Measurements from ENCODE around the gene PEPD. TPM values are rescaled to one million over a fixed set of nuclear protein-coding genes. Genes with fewer than 3 reads are reported as not detected.

The PEPD gene
- total RNA-seq, 1 donor from 2014 or later: 21.1 TPM

DNA sequence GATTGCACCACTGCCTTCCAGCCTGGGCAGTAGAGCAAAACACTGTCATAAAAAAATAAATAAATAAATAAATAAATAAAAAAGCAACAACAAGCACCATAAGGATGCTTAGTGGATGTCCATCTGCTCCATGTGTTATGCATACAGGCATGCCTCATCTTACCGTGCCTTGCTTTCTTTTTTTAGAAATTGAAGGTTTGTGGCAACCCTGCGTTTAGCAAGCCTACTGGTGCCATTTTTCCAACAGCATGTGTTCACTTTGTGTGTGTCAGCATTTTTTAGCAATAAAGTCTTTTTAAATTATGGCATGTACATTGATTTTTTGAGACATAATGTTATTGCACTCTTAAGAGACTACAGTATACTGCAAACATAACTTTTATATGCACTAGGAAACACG is 68.3 kb downstream of the PEPD start:
- no peak for DNase-seq
- no peaks in the 10 kb centered on the region for H3K36me3 Mint-ChIP-seq (ENCODE audit: low read depth)
- intact Hi-C loops (cut with micrococcal nuclease): no loop called here
- peaks cover 1% of the 10 kb centered on the region for H3K27me3 Mint-ChIP-seq
- H3K9me3 Mint-ChIP-seq: no peaks in the 10 kb centered on the region
- H3K4me1 Mint-ChIP-seq: no peaks in the 10 kb centered on the region
- no peak overlapping the region for H3K27ac Mint-ChIP-seq
- no peak overlapping the region for H3K4me3 Mint-ChIP-seq

DNA sequence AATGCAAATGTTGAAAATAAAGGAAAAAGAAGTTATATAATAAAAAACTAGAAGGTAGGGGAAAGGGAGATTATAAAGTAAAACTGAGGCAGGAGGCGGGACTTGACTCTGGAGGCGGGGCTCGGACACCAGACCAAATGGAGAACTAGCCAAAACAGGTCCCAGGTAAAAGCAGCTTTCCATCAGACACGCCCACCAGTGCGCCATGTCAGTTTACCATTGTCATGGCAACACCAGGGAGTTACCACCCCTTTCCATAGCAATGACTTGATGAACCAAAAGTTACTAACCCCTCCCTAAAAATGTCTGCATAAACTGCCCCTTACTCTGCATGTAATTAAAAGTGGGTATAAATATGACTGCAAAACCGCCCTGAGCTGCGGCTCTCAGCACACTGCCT is 70.9 kb downstream of the PEPD start:
- H3K9me3 Mint-ChIP-seq: no peaks in the 10 kb centered on the region
- intact Hi-C loops (cut with micrococcal nuclease): no loop called here
- no peak overlapping the region for H3K27ac Mint-ChIP-seq
- H3K4me3 Mint-ChIP-seq: no peak overlapping the region
- no peak for DNase-seq
- peaks cover 1% of the 10 kb centered on the region for H3K27me3 Mint-ChIP-seq
- H3K4me1 Mint-ChIP-seq: no peaks in the 10 kb centered on the region
- H3K36me3 Mint-ChIP-seq (ENCODE audit: low read depth): no peaks in the 10 kb centered on the region

DNA sequence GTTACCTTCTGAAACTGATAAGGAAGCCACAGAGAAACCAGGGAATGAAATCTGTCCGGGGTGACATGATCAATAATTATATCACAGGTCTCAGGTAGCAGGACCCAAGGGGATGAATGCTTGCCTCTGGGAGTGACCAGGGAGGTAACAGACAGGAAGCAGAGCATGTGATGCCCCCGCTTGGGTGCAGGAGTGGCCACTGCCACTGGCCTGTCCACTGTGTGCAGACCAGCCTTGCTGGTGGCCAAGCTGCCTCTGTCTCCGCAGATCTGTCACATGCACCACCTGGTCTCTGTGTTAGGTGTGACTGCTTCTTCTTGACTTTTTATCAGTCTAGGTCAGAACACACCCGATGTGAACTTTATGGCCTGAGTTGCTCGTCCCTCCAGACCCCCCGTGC is 71.8 kb downstream of the PEPD start:
- H3K27ac Mint-ChIP-seq: no peak overlapping the region

DNA sequence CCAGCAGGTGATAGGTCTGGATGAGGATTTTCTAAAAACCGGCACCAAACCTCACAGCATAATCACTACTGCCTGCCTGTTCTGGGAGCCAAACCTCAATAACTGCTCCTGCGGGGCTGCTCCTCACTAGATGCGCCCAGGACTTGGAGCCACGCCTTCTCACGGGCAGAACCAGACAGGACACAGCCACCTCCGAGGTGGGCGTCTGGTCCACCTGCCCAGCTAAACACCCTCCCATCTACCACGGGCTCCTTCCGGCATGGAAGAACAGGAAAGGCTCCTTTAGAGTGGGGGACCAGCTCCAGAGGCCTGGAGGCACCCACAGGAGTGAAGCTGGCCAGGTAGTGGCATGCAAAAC is 73.5 kb downstream of the PEPD start:
- H3K9me3 Mint-ChIP-seq: no peaks in the 10 kb centered on the region
- no peaks in the 10 kb centered on the region for H3K36me3 Mint-ChIP-seq (ENCODE audit: low read depth)
- DNase-seq: no peak
- H3K27me3 Mint-ChIP-seq: peaks cover 1% of the 10 kb centered on the region
- no peak overlapping the region for H3K27ac Mint-ChIP-seq
- H3K4me3 Mint-ChIP-seq: no peak overlapping the region
- intact Hi-C loops (cut with micrococcal nuclease): no loop called here
- no peaks in the 10 kb centered on the region for H3K4me1 Mint-ChIP-seq

More for the DNA sequence above, 71.8 kb downstream of the PEPD start:
- no peaks in the 10 kb centered on the region for H3K9me3 Mint-ChIP-seq
- H3K36me3 Mint-ChIP-seq (ENCODE audit: low read depth): no peaks in the 10 kb centered on the region
- H3K4me1 Mint-ChIP-seq: no peaks in the 10 kb centered on the region
- H3K27me3 Mint-ChIP-seq: peaks cover 1% of the 10 kb centered on the region
- H3K4me3 Mint-ChIP-seq: no peak overlapping the region
- no peak for DNase-seq
- intact Hi-C loops (cut with micrococcal nuclease): no loop called here

DNA sequence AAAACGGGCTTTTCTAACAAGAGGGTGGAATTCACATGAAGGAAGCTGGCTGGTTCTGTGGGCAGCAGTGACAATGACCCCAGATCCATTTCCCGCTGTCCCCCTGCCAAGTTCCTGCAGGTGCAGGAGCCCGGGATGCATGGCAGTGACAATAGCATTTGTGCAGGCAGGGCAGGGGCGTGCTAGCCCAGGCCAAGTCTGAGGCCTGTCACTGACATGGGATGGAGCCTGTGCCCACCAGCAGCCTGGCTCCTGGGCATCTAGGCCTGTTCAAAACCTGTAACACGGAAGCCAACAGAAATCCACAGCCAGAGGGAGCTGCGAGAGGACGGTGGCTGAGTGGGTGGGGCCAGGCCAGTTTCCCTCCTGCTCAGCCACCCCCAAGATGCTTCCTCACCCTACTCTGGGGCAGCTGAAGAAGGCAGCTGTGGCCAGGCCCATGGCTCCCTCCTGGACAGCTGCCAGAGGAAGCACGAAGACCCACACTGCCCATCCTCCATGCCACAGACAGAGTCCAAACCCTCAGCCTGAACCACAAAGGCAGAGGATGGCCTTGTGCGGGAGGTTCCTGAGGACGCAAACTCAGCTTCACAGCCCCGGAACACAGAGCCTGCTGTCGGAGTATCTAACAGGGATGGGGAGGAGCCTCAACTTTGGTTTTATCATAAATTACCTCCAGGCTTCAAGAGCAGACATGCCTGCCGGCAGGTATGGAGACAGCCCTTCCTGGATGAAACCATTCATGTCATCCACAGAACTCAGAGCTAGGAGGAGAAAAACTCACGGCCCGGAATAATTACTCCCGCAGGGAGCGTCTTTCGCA is 74.0 kb downstream of the PEPD start:
- Mint-ChIP-seq H3K4me3 (no peak overlapping the region), H3K4me1 (no peaks in the 10 kb centered on the region), H3K36me3 (ENCODE audit: low read depth) (no peaks in the 10 kb centered on the region), H3K27me3 (peaks cover 1% of the 10 kb centered on the region), H3K27ac (no peak overlapping the region), H3K9me3 (no peaks in the 10 kb centered on the region)
- DNase-seq: no peak
- intact Hi-C loops (cut with micrococcal nuclease): no loop called here

DNA sequence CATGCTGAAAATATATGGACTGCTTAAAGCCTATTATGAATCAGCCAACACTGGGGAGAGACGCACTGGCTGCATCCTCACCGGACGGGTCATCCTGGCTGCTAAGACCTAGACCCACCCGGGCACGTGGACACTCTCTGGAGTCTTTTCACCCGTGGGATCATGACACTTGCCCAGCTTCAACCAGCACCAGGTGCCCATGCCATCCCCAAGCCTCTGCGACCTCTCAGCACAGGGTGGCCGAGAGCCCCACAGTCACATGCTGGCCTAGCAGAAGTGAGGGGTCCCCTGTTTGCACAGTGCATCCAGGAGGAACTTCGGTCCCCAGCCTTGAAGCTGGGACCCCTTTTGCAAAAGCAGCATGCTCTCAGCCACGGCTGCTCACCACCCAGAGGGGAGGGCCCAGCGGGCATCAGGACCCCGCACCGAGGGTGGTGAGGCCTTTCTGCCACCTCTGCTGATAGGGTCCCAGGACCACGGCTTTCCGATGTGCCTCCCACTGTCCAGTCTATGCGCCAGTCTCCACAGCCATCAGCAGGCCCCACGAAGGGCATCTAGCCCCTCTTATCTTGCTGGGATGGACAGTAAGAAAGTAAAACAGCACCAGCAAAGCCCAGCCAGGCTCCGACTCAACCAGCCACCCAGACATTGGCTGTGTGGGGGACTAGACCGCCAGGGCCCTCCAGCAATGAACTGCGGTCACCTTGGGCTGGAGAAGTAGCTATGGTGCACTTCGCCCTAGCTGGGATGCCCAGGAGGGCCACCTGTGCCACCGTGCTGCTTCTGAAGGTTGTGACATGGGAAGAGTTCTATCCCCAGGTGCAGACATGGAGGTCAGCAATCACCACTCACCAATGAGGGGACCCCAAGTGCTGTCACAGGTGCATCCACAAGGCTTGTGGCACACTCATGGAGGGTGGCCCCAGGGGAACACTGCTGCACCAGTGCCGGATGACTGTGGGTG is 75.0 kb downstream of the PEPD start:
- Mint-ChIP-seq H3K27ac (no peak overlapping the region), H3K27me3 (no peaks in the 10 kb centered on the region), H3K9me3 (no peaks in the 10 kb centered on the region), H3K4me3 (no peak overlapping the region), H3K36me3 (ENCODE audit: low read depth) (no peaks in the 10 kb centered on the region), H3K4me1 (no peaks in the 10 kb centered on the region)
- intact Hi-C loops (cut with micrococcal nuclease): no loop called here
- DNase-seq: no peak

DNA sequence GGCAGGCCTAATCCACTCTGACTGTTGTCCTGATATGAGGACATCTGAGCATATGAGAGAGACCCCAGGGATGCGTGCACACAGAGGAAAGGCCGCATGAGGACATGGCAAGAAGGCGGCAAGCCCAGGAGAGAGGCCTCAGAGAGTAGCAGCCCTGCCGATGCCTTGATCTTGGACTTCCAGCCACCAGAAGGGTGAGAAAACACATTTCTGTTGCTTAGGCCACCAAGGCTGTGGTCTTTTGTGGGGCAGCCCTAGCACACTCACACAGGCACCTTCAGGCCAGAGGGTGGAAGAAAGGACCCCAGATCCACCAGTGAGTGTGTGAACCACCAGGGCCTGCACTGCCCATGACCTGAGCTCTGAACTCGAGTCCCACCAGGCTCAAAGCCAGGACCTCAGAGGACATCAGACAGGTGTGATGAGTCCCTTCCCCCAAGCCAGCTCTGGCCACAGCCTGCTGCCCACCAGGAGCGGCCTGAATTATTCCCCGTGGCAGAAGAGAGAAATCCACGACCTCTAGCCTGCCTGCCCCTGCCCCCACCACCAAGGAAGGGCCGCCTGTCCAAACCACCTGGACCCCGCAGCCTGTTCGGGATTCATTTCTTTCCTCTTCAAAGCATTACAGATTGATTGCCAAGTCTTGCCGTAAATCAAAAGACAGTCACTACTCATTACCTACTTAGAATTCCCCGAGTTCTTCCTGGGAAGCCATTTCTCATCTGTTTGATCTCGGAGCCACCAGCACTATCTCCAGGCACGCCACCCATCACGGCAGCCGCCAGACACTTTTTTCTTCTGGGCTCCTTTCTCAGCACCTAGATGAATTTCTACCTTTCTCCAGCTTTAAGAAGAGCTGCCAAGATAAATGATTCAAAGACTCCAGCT is 75.9 kb downstream of the PEPD start:
- Mint-ChIP-seq H3K27me3 (no peaks in the 10 kb centered on the region), H3K4me3 (no peak overlapping the region), H3K27ac (no peak overlapping the region), H3K4me1 (no peaks in the 10 kb centered on the region), H3K9me3 (no peaks in the 10 kb centered on the region), H3K36me3 (ENCODE audit: low read depth) (no peaks in the 10 kb centered on the region)
- intact Hi-C loops (cut with micrococcal nuclease): no loop called here
- DNase-seq: no peak

DNA sequence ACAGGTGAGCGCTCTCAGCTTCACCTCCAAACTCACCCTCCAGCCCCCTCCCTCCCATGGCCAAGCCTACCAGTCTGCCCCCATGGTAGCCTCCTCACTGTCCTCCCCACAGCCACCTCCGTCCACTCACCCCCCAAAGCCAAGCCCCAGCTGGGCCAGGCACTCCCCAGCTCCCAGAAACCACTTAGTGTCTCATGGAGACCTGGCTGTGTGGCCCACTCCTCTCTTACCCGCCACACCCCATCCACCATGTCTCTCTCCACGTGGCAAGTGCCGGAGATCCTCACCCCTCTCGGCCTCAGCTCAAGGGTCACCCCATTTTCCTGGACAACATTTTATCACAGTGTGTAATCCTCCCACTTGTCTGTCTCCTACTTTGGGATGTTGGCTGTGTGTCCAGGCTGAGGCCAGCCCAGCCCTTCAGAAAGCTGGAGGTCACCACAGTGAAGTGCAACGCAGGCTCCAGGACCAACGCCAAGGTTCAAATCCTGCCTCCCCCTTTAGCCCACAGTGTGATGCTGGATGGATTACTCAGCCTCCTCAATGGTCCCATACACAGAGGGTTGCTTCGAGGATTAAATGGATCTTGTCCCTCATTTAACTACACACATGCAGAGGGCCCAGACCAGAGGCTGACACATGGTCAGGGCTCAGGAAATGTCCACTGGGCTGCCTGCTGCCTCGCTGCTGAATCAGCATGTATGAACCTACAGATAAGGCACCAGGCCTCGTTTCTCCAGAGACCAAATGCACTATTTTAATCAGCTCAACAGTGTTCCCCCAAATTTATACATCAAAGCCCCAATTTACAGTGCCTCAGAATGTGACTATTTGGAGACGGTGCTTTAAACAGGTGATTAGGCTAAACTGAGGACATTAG is 76.8 kb downstream of the PEPD start:
- Mint-ChIP-seq H3K36me3 (ENCODE audit: low read depth) (no peaks in the 10 kb centered on the region), H3K27ac (no peak overlapping the region), H3K9me3 (no peaks in the 10 kb centered on the region), H3K4me1 (no peaks in the 10 kb centered on the region), H3K4me3 (no peak overlapping the region), H3K27me3 (no peaks in the 10 kb centered on the region)
- DNase-seq: no peak
- intact Hi-C loops (cut with micrococcal nuclease): no loop called here

DNA sequence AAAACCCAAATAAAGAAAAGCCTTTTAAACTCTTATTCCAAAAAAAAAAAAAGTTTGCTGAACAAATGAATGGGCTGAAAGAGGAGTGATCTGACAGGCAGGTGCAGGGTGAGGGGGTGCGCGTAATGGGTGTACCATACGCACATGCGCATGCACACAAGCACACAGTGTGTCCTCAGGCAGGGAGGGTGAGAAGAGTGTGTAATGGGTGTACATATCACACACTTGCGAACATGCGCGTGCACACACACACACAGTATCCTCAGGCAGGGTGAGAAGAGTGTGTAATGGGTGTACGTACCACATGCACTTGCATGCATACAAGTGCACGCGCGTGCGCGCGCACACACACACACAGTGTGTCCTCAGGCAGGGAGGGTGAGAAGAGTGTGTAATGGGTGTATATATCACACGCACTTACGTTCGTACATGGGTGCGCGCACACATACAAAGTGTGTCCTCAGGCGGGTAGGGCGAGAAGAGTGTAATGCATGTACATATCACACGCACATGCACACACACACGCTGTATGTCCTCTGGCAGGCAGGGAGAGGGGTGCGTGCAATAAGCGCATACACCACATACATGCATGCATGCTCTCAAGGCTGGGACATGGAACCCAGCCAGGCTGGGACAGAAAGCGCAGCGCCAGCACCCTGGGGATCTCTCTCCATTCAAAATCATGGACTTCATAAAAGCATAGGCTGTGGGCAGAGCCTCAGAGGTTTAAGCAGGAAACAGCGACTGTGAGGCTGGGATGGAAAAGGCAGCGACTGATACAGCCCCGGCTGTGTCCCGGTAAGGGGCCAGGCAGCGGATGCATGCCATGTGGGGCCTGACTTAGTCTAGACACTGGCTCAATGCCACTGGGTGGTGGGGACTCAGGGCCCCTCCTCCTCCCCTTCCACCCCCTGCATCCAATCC is 77.7 kb downstream of the PEPD start:
- Mint-ChIP-seq H3K27me3 (no peaks in the 10 kb centered on the region), H3K27ac (no peak overlapping the region), H3K4me3 (no peak overlapping the region), H3K4me1 (no peaks in the 10 kb centered on the region), H3K36me3 (ENCODE audit: low read depth) (no peaks in the 10 kb centered on the region), H3K9me3 (no peaks in the 10 kb centered on the region)
- no peak for DNase-seq
- intact Hi-C loops (cut with micrococcal nuclease): no loop called here

DNA sequence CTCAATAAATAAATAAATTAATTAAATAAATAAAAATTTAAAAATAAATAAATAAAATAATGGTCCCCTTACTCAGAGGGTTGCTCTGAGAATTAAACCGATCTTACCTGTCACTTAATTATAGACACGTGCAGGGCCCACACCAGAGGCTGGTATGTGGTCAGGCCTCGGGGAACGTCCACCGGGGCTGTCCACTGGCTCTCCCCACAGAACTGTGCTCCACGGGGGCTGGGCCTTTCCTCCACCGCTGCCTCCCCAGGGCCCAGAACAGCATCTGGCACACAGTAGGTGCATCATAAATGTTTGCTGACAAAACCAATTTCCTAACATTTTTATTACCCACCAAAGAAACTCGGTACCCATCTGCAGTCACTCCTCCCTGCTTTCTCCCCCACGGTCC is 78.9 kb downstream of the PEPD start:
- Mint-ChIP-seq H3K36me3 (ENCODE audit: low read depth) (no peaks in the 10 kb centered on the region), H3K9me3 (no peaks in the 10 kb centered on the region), H3K4me1 (no peaks in the 10 kb centered on the region), H3K27me3 (no peaks in the 10 kb centered on the region), H3K27ac (no peak overlapping the region), H3K4me3 (no peak overlapping the region)
- intact Hi-C loops (cut with micrococcal nuclease): no loop called here
- DNase-seq: no peak

DNA sequence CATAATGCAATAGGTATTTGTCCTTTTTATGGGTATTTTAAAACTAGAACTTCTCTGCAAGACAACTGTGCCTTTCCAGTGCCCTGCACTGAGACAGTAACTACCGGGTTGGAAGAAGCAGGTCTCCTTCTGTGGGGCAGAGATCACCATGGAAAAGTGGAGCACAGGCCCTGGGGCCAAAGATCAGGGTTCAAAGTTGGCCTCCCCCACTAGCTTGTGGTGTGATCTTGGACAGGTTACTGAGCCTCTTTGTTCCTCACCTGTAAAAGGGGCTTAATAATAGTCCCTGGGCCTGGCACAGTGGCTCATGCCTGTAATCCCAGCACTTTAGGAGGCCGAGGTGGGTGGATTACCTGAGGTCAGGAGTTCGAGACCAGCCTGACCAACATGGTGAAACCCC is 79.8 kb downstream of the PEPD start:
- no peaks in the 10 kb centered on the region for H3K9me3 Mint-ChIP-seq
- H3K36me3 Mint-ChIP-seq (ENCODE audit: low read depth): no peaks in the 10 kb centered on the region
- H3K27ac Mint-ChIP-seq: no peak overlapping the region
- no peak overlapping the region for H3K4me3 Mint-ChIP-seq
- intact Hi-C loops (cut with micrococcal nuclease): no loop called here
- DNase-seq: no peak
- H3K4me1 Mint-ChIP-seq: no peaks in the 10 kb centered on the region
- H3K27me3 Mint-ChIP-seq: no peaks in the 10 kb centered on the region

DNA sequence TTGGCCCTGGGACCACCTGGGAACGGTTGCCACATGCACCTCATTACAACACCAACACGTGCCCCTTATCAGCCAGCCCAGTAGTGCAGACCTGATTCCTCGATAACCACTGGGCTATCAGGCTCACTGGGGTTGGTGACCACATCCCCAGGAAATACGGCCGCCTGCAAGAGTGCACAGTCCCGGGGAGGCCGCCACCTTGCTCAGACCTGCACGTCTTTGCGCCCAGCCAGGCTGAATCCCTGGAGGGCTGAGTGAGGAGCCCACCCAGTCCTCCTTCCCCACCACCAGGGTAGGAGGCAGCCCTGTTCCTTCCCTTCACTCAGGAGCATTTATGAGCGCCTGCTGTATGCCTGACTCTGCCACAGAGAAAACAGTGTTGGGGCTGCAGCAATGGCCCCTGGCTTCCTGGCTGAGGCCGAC is 80.3 kb downstream of the PEPD start:
- no peak for DNase-seq

More for the DNA sequence above, 80.3 kb downstream of the PEPD start:
- Mint-ChIP-seq H3K27me3 (no peaks in the 10 kb centered on the region), H3K9me3 (no peaks in the 10 kb centered on the region), H3K27ac (no peak overlapping the region), H3K4me3 (no peak overlapping the region), H3K4me1 (no peaks in the 10 kb centered on the region), H3K36me3 (ENCODE audit: low read depth) (no peaks in the 10 kb centered on the region)
- intact Hi-C loops (cut with micrococcal nuclease): no loop called here

All from activated CD4-positive, alpha-beta T cell treated with anti-CD3 and anti-CD28 coated beads, Interleukin-2, amount 10 ng/mL, durations not matched to agents 24 days and 14 days (primary cell).